ENCODE measurements around the gene COQ8A.

COQ8A gene

DNA sequence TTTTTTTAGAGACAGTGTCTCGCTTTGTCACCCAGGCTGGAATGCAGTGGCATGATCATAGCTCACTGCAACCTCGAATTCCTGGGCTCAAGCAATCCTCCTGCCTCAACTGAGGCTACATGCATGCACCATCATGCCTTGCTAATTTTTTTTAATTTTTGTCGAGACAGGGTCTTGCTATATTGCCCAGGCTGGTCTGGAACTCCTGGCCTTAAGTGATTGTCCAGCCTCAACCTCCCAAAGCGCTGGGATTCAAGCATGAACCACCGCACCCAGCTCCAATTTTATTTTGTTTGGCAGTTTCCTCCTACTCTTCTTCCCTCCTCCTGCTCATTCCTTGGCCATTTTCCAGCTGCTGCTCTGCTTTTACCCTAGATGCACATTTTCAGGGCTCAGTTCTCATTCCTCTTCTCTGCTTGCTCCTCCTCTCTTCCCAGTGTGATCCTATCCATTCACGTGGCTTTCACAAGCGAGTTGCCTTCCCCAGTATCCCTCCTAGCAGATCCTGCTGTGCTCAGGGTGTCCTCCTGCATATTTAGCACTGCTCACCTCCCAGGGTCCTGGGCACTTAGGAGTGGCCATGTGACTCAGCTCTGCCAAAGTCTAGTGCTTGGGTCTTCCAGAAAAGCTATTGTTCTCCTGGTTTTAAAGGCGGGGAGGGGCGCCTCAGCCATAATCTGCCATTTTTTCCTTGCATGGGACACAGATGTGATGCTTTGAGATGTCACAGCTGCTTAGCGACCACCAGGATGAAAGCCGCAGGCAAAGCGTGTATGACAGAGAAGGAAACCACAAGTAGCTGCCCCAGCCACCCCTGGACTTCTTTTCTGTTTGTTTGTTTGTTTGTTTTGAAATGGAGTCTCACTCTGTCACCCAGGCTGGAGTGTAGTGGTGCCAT lies 36.0 kb upstream of the COQ8A start:
- H3K9ac ChIP-seq (ENCODE audit: low read depth, low read length), result no peak overlapping the region
- H3K27ac ChIP-seq (ENCODE audit: low read depth, low read length), result no peak overlapping the region
- H3K4me3 ChIP-seq (ENCODE audit: low read depth, low read length), result no peak overlapping the region
- H3K36me3 ChIP-seq (ENCODE audit: control insufficient read depth, insufficient read depth, low read length), result peaks cover 21% of the 10 kb centered on the region
- H3K27me3 ChIP-seq (ENCODE audit: control insufficient read depth, insufficient read depth, low read length), result no peaks in the 10 kb centered on the region
- H3K9me3 ChIP-seq (ENCODE audit: control insufficient read depth, insufficient read depth, low read length), result no peaks in the 10 kb centered on the region
- no peaks in the 10 kb centered on the region for H3K4me1 ChIP-seq (ENCODE audit: control insufficient read depth, insufficient read depth, low read length)

- H3K36me3 ChIP-seq (ENCODE audit: control insufficient read depth, insufficient read depth, low read length), result peaks cover 14% of the 10 kb centered on the region
- no peaks in the 10 kb centered on the region for H3K4me1 ChIP-seq (ENCODE audit: control insufficient read depth, insufficient read depth, low read length)
- H3K9ac ChIP-seq (ENCODE audit: low read depth, low read length), result no peak overlapping the region
- no peaks in the 10 kb centered on the region for H3K9me3 ChIP-seq (ENCODE audit: control insufficient read depth, insufficient read depth, low read length)
- H3K27me3 ChIP-seq (ENCODE audit: control insufficient read depth, insufficient read depth, low read length), result no peaks in the 10 kb centered on the region
- no peak overlapping the region for H3K27ac ChIP-seq (ENCODE audit: low read depth, low read length)
- H3K4me3 ChIP-seq (ENCODE audit: low read depth, low read length), result no peak overlapping the region
These were observed 35.3 kb upstream of the COQ8A start for GRCh38 chr1:226904772-226905171.

DNA sequence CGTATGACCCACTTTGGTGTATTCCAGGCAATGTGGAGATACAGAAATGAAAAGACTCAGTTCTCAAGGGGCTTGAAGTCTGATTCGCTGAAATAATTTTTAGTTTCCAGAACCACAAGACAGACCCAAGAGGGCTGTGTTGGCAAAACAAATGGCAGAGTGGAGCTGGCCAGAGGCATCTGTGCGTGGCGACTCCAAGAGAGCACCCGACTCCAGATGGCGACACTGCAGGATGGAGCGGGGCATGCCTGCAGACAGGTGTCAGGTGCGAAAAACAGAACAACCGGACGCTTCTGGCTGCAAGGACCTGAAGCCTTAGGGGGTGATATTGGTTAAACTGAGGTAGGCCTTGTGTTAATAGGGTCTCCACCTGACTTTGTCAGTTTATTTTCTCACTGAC lies 31.7 kb upstream of the COQ8A start:
- no peaks in the 10 kb centered on the region for H3K4me1 ChIP-seq (ENCODE audit: control insufficient read depth, insufficient read depth, low read length)
- H3K9ac ChIP-seq (ENCODE audit: low read depth, low read length), result no peak overlapping the region
- H3K4me3 ChIP-seq (ENCODE audit: low read depth, low read length), result no peak overlapping the region
- H3K36me3 ChIP-seq (ENCODE audit: control insufficient read depth, insufficient read depth, low read length), result 0 out of 2 replicates have a peak, but pooled peaks cover under 1% of the 10 kb centered on the region
- no peaks in the 10 kb centered on the region for H3K27me3 ChIP-seq (ENCODE audit: control insufficient read depth, insufficient read depth, low read length)
- H3K27ac ChIP-seq (ENCODE audit: low read depth, low read length), result no peak overlapping the region
- no peaks in the 10 kb centered on the region for H3K9me3 ChIP-seq (ENCODE audit: control insufficient read depth, insufficient read depth, low read length)

- Histone ChIP-seq H3K9me3 (ENCODE audit: control insufficient read depth, insufficient read depth, low read length) (no peaks in the 10 kb centered on the region), H3K4me3 (ENCODE audit: low read depth, low read length) (no peak overlapping the region), H3K4me1 (ENCODE audit: control insufficient read depth, insufficient read depth, low read length) (no peaks in the 10 kb centered on the region), H3K27me3 (ENCODE audit: control insufficient read depth, insufficient read depth, low read length) (no peaks in the 10 kb centered on the region), H3K27ac (ENCODE audit: low read depth, low read length) (no peak overlapping the region), H3K36me3 (ENCODE audit: control insufficient read depth, insufficient read depth, low read length) (no peaks in the 10 kb centered on the region), H3K9ac (ENCODE audit: low read depth, low read length) (no peak overlapping the region)
These were observed 31.2 kb upstream of the COQ8A start for GRCh38 chr1:226908913-226909312.

DNA sequence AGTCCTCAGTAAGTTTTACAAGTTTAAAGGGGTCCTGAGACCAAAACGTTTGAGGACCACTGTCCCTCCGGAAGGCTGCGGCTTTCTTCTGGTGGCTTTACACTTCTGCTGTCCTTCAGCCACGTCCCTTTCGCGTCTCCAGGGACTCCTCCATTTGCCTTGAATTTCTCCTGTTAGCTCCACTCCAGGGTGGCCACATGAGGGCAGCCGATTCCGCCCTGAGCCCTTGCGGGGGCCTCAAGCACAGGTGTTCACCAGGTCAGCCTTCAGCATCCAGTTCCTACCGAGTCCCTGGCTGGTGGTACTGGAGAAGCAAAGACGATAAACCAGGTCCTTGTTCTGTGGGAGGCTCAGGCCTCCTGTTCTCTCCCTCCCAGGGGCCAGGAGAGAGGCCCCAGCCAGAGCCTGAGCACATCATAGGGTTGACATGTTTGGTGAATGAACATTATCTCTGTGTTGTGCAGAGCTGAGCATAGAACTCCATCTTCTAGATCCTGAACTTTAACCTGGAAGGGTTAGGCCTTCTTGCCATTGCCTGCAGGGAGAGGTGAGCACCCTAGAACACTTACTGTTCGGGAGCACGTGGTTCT lies 27.4 kb upstream of the COQ8A start:
- no peak overlapping the region for H3K27ac ChIP-seq (ENCODE audit: low read depth, low read length)
- H3K4me1 ChIP-seq (ENCODE audit: control insufficient read depth, insufficient read depth, low read length), result no peaks in the 10 kb centered on the region
- H3K36me3 ChIP-seq (ENCODE audit: control insufficient read depth, insufficient read depth, low read length), result no peaks in the 10 kb centered on the region
- no peaks in the 10 kb centered on the region for H3K27me3 ChIP-seq (ENCODE audit: control insufficient read depth, insufficient read depth, low read length)
- H3K9ac ChIP-seq (ENCODE audit: low read depth, low read length), result no peak overlapping the region
- H3K4me3 ChIP-seq (ENCODE audit: low read depth, low read length), result no peak overlapping the region
- no peaks in the 10 kb centered on the region for H3K9me3 ChIP-seq (ENCODE audit: control insufficient read depth, insufficient read depth, low read length)

DNA sequence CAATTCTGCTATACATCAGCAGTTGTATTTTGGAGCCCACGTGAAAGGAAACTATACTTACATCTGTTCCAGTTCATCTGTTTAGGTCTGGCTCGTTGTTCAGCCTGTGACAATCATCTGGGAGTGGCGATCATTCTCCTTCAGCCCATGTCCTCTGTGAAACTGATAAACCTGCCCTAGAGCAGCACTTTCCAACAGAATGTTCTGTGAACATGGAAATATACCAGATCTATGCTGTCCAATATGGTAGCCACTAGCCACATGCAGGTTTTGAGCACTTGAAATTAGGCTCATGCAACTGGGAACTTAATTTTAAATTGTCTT lies 24.5 kb upstream of the COQ8A start:
- Histone ChIP-seq H3K9ac (ENCODE audit: low read depth, low read length) (no peak overlapping the region), H3K4me1 (ENCODE audit: control insufficient read depth, insufficient read depth, low read length) (no peaks in the 10 kb centered on the region), H3K4me3 (ENCODE audit: low read depth, low read length) (no peak overlapping the region), H3K36me3 (ENCODE audit: control insufficient read depth, insufficient read depth, low read length) (no peaks in the 10 kb centered on the region), H3K27me3 (ENCODE audit: control insufficient read depth, insufficient read depth, low read length) (no peaks in the 10 kb centered on the region), H3K27ac (ENCODE audit: low read depth, low read length) (no peak overlapping the region), H3K9me3 (ENCODE audit: control insufficient read depth, insufficient read depth, low read length) (no peaks in the 10 kb centered on the region)

DNA sequence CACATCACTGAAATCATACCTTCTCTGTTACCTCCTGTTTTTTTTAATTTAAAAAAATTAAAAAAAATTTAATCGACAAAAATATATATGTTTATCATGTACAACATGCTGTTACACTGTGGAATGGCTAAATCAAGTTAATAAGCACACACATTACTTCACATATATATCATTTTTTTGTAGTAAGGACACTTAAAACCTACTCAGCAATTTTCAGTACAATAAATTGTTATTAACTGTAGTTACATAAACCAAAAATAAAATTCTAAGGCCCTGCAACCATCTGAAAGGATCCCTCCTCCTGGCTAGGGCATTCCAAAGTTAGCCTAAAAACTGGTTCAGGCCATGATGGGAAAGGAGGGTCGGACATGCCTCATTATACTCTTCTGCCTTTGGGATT lies 23.6 kb upstream of the COQ8A start:
- no peak overlapping the region for H3K9ac ChIP-seq (ENCODE audit: low read depth, low read length)
- H3K4me1 ChIP-seq (ENCODE audit: control insufficient read depth, insufficient read depth, low read length), result no peaks in the 10 kb centered on the region
- H3K27ac ChIP-seq (ENCODE audit: low read depth, low read length), result no peak overlapping the region
- no peak overlapping the region for H3K4me3 ChIP-seq (ENCODE audit: low read depth, low read length)
- no peaks in the 10 kb centered on the region for H3K36me3 ChIP-seq (ENCODE audit: control insufficient read depth, insufficient read depth, low read length)
- no peaks in the 10 kb centered on the region for H3K27me3 ChIP-seq (ENCODE audit: control insufficient read depth, insufficient read depth, low read length)
- no peaks in the 10 kb centered on the region for H3K9me3 ChIP-seq (ENCODE audit: control insufficient read depth, insufficient read depth, low read length)

GRCh38 chr1:226919587-226919986 lies 20.5 kb upstream of the COQ8A start:
- Histone ChIP-seq H3K9me3 (ENCODE audit: control insufficient read depth, insufficient read depth, low read length) (no peaks in the 10 kb centered on the region), H3K27ac (ENCODE audit: low read depth, low read length) (no peak overlapping the region), H3K36me3 (ENCODE audit: control insufficient read depth, insufficient read depth, low read length) (no peaks in the 10 kb centered on the region), H3K27me3 (ENCODE audit: control insufficient read depth, insufficient read depth, low read length) (no peaks in the 10 kb centered on the region), H3K9ac (ENCODE audit: low read depth, low read length) (no peak overlapping the region), H3K4me3 (ENCODE audit: low read depth, low read length) (no peak overlapping the region), H3K4me1 (ENCODE audit: control insufficient read depth, insufficient read depth, low read length) (no peaks in the 10 kb centered on the region)

DNA sequence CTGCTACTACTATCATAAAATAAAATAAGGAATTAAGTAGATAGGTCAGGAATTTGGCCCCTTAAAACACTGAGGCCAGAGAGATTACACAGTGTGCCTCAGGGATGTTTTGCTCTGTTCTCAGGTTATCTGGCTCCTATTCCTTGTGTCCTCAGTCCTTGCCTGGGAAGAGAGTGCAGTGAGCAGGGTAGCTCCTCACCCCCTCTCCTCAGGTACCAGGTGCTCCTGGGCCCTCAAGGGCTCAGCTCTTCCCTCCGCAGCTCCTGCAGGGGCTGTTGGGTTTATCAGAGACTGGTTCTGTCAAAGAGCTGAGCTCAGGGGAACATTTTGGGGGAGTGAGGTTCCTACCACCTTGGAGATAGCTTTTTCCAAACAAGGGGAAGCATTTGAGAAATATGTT lies 20.1 kb upstream of the COQ8A start:
- no peak overlapping the region for H3K9ac ChIP-seq (ENCODE audit: low read depth, low read length)
- no peaks in the 10 kb centered on the region for H3K9me3 ChIP-seq (ENCODE audit: control insufficient read depth, insufficient read depth, low read length)
- no peak overlapping the region for H3K27ac ChIP-seq (ENCODE audit: low read depth, low read length)
- H3K36me3 ChIP-seq (ENCODE audit: control insufficient read depth, insufficient read depth, low read length), result no peaks in the 10 kb centered on the region
- H3K4me3 ChIP-seq (ENCODE audit: low read depth, low read length), result no peak overlapping the region
- H3K4me1 ChIP-seq (ENCODE audit: control insufficient read depth, insufficient read depth, low read length), result no peaks in the 10 kb centered on the region
- H3K27me3 ChIP-seq (ENCODE audit: control insufficient read depth, insufficient read depth, low read length), result no peaks in the 10 kb centered on the region

- Histone ChIP-seq H3K9me3 (ENCODE audit: control insufficient read depth, insufficient read depth, low read length) (no peaks in the 10 kb centered on the region), H3K27ac (ENCODE audit: low read depth, low read length) (no peak overlapping the region), H3K4me3 (ENCODE audit: low read depth, low read length) (no peak overlapping the region), H3K36me3 (ENCODE audit: control insufficient read depth, insufficient read depth, low read length) (no peaks in the 10 kb centered on the region), H3K4me1 (ENCODE audit: control insufficient read depth, insufficient read depth, low read length) (no peaks in the 10 kb centered on the region), H3K9ac (ENCODE audit: low read depth, low read length) (no peak overlapping the region), H3K27me3 (ENCODE audit: control insufficient read depth, insufficient read depth, low read length) (no peaks in the 10 kb centered on the region)
These were observed 19.6 kb upstream of the COQ8A start for GRCh38 chr1:226920446-226920894.

DNA sequence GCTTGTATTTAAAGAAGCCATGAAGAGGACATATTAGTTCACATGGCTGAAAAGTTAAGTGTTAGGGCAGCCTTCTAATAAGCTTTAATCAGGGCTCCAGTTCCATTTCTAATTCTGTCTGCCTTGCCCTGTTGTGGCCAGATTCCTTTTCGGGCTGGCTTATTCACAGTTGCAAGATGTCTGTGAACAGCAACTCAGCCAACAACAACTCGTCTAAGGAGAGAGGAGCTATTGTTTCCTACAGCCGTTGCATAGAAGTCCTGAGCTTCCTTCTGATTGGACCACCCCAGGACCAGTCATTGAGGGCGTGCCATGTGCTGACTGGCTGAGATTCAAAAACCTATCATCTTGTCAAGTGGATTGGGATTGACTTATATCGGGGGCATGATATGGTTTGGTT lies 18.6 kb upstream of the COQ8A start:
- Histone ChIP-seq H3K27ac (ENCODE audit: low read depth, low read length) (no peak overlapping the region), H3K9me3 (ENCODE audit: control insufficient read depth, insufficient read depth, low read length) (no peaks in the 10 kb centered on the region), H3K27me3 (ENCODE audit: control insufficient read depth, insufficient read depth, low read length) (no peaks in the 10 kb centered on the region), H3K4me3 (ENCODE audit: low read depth, low read length) (no peak overlapping the region), H3K36me3 (ENCODE audit: control insufficient read depth, insufficient read depth, low read length) (no peaks in the 10 kb centered on the region), H3K9ac (ENCODE audit: low read depth, low read length) (no peak overlapping the region), H3K4me1 (ENCODE audit: control insufficient read depth, insufficient read depth, low read length) (no peaks in the 10 kb centered on the region)

All from HUES48 (cell line).